ENCODE results near the gene AIFM3.

AIFM3 gene

GRCh38 chr22:21026783-21027692, 60.0 kb downstream of the AIFM3 start:
- no peak for DNase-seq (ENCODE audit: low read depth in 2 of 2)

GRCh38 chr22:21028277-21029251, 61.5 kb downstream of the AIFM3 start:
- no peak for DNase-seq (ENCODE audit: low read depth in 2 of 2)

GRCh38 chr22:21029486-21030025, 62.5 kb downstream of the AIFM3 start:
- no peak for DNase-seq (ENCODE audit: low read depth in 2 of 2)

- no peak for DNase-seq (ENCODE audit: low read depth in 2 of 2)
These were observed 63.0 kb downstream of the AIFM3 start for GRCh38 chr22:21030032-21030431.
